ENCODE measurements around the gene KCNQ1. TPM values are rescaled to one million over a fixed set of nuclear protein-coding genes. Genes with fewer than 3 reads are reported as not detected.

KCNQ1 gene
- total and polyA plus RNA-seq, 2 experiments from 2014 or later: 0.45 to 0.87 TPM

- peak; percentile 56 for ATAC-seq
- H3K27me3 ChIP-seq (ENCODE audit: insufficient read depth): peaks cover 61% of the 10 kb centered on the region
Measured at GRCh38 chr11:2721210-2721916, 276.6 kb downstream of the KCNQ1 start.

GRCh38 chr11:2722955-2723354 lies 278.1 kb downstream of the KCNQ1 start:
- Mint-ChIP-seq H3K4me3 (no peak overlapping the region), H3K36me3 (ENCODE audit: low read depth) (no peaks in the 10 kb centered on the region), H3K27me3 (ENCODE audit: insufficient read depth, low read depth, poor library complexity) (peaks cover 84% of the 10 kb centered on the region), H3K9me3 (peaks cover 5% of the 10 kb centered on the region; the same call in 2 of the 3 replicates), H3K4me1 (peaks cover 42% of the 10 kb centered on the region), H3K27ac (no peak overlapping the region)
- Histone ChIP-seq H3K9me2 (ENCODE audit: insufficient read depth) (no peaks in the 10 kb centered on the region), H3K4me3 (no peak overlapping the region), H2AFZ (no peak overlapping the region), H3K27ac (ENCODE audit: low read depth) (no peak overlapping the region), H3K4me1 (ENCODE audit: insufficient read depth) (peaks cover 29% of the 10 kb centered on the region), H3K4me2 (no peak overlapping the region), H3K79me2 (replicated peaks; ENCODE audit: insufficient read depth) (no peaks in the 10 kb centered on the region), H3F3A (replicated peaks; ENCODE audit: low read depth) (no peaks in the 10 kb centered on the region), H3K27me3 (ENCODE audit: insufficient read depth) (peaks cover 48% of the 10 kb centered on the region), H4K20me1 (replicated peaks; ENCODE audit: insufficient read depth) (no peaks in the 10 kb centered on the region), H3K36me3 (ENCODE audit: insufficient read depth) (no peaks in the 10 kb centered on the region)
- ATAC-seq (no peak), DNase-seq (ENCODE audit: low spot score) (no peak)
- no peak for TF ChIP-seq EZH2phosphoT487 (IDR thresholded peaks at IDR 0.05; ENCODE audit: unreplicated experiment)
- no peak for TF ChIP-seq ETS1 (IDR thresholded peaks at IDR 0.05)
- TF ChIP-seq CTCF (conservative IDR thresholded peaks at IDR 0.05; ENCODE audit: low read depth in 2 of 2): no peak
- TF ChIP-seq ZNF114 (CRISPR knock-in tag; IDR thresholded peaks at IDR 0.05): no peak
- TF ChIP-seq NANOG (IDR thresholded peaks at IDR 0.05; ENCODE audit: borderline replicate concordance): no peak
- TF ChIP-seq STAT1 (IDR thresholded peaks at IDR 0.05; ENCODE audit: unreplicated experiment): no peak

More at GRCh38 chr11:2721210-2721916, 276.6 kb downstream of the KCNQ1 start:
- peak; percentile 33 for DNase-seq (ENCODE audit: low spot score)
- Mint-ChIP-seq H3K27ac (no peak overlapping the region), H3K4me3 (no peak overlapping the region), H3K9me3 (no peaks in the 10 kb centered on the region; the same call in 2 of the 3 replicates), H3K36me3 (ENCODE audit: low read depth) (no peaks in the 10 kb centered on the region), H3K27me3 (ENCODE audit: insufficient read depth, low read depth, poor library complexity) (peaks cover 87% of the 10 kb centered on the region), H3K4me1 (peaks cover 46% of the 10 kb centered on the region)
- Histone ChIP-seq H3K27ac (ENCODE audit: low read depth) (no peak overlapping the region), H3K79me2 (replicated peaks; ENCODE audit: insufficient read depth) (no peaks in the 10 kb centered on the region), H2AFZ (no peak overlapping the region), H3F3A (replicated peaks; ENCODE audit: low read depth) (no peaks in the 10 kb centered on the region), H4K20me1 (replicated peaks; ENCODE audit: insufficient read depth) (no peaks in the 10 kb centered on the region), H3K9me2 (ENCODE audit: insufficient read depth) (no peaks in the 10 kb centered on the region), H3K36me3 (ENCODE audit: insufficient read depth) (no peaks in the 10 kb centered on the region), H3K4me1 (ENCODE audit: insufficient read depth) (peaks cover 29% of the 10 kb centered on the region), H3K4me2 (peak overlapping the region; percentile 43; the same call in 1 of the 2 replicates), H3K4me3 (0 out of 2 replicates have a peak overlapping the region, but pooled peaks have one; percentile 14)
- no peak for TF ChIP-seq JUNB (IDR thresholded peaks at IDR 0.05; ENCODE audit: unreplicated experiment)
- no peak for TF ChIP-seq NANOG (IDR thresholded peaks at IDR 0.05; ENCODE audit: borderline replicate concordance)
- no peak for TF ChIP-seq CREB1 (CRISPR knock-in tag; IDR thresholded peaks at IDR 0.05; ENCODE audit: low read depth)
- TF ChIP-seq ZNF114 (CRISPR knock-in tag; IDR thresholded peaks at IDR 0.05): no peak
- TF ChIP-seq EZH2phosphoT487 (IDR thresholded peaks at IDR 0.05; ENCODE audit: unreplicated experiment): no peak
- TF ChIP-seq ETS1 (IDR thresholded peaks at IDR 0.05): no peak
- TF ChIP-seq CTCF (conservative IDR thresholded peaks at IDR 0.05; ENCODE audit: low read depth in 2 of 2): no peak

All from GM23338 (cell line).